GM23338 (cell line): ENCODE data around the gene FN3K. TPM values are rescaled to one million over a fixed set of nuclear protein-coding genes. Genes with fewer than 3 reads are reported as not detected.

Source experiments
- ATAC-seq: fragments of 200-7000 bp; cut with Tn5 transposase; 3 replicates; pipeline ENCODE4 v1.9.1; 2020
- DNase-seq: peaks from one replicate; pipeline ENCODE4 v3.0.0-alpha.2; 2015; ENCODE audit warnings: low spot score
- H2AFZ ChIP-seq: fragments of 200-600 bp; sonication (generic); 2 replicates; pipeline ENCODE4 v1.8.0; 2016; ENCODE audit warnings: antibody characterized with exemption, mild to moderate bottlenecking, moderate library complexity
- H3F3A ChIP-seq: fragments of 200-600 bp; sonication (generic); replicated peaks from 2 replicates; pipeline ENCODE4 v1.8.0; 2017; ENCODE audit warnings: antibody characterized with exemption, mixed run types, low read depth
- H3K27ac ChIP-seq: fragments of 200-600 bp; sonication (generic); 2 replicates; pipeline ENCODE4 v1.6.1; 2016; ENCODE audit warnings: low read depth
- H3K27me3 ChIP-seq: fragments of 200-600 bp; sonication (generic); 2 replicates; pipeline ENCODE4 v1.8.0; 2016; ENCODE audit warnings: mild to moderate bottlenecking, mixed run types, moderate library complexity; ENCODE audit not compliant: insufficient read depth
- H3K36me3 ChIP-seq: fragments of 200-600 bp; sonication (generic); 2 replicates; pipeline ENCODE4 v1.8.0; 2016; ENCODE audit warnings: mild to moderate bottlenecking; ENCODE audit not compliant: insufficient read depth
- H3K4me1 ChIP-seq: fragments of 200-600 bp; sonication (generic); 2 replicates; pipeline ENCODE4 v1.8.0; 2016; ENCODE audit warnings: mild to moderate bottlenecking, moderate library complexity; ENCODE audit not compliant: insufficient read depth
- H3K4me2 ChIP-seq: fragments of 200-600 bp; sonication (generic); 2 replicates; pipeline ENCODE4 v1.7.1; 2017; ENCODE audit warnings: mixed run types
- H3K4me3 ChIP-seq: fragments of 200-600 bp; sonication (generic); 2 replicates; pipeline ENCODE4 v1.6.1; 2016; ENCODE audit warnings: mixed run types
- H3K79me2 ChIP-seq: fragments of 200-600 bp; sonication (generic); replicated peaks from 2 replicates; pipeline ENCODE4 v1.8.0; 2017; ENCODE audit warnings: mild to moderate bottlenecking; ENCODE audit not compliant: insufficient read depth
- H3K9me2 ChIP-seq: fragments of 200-600 bp; sonication (generic); 2 replicates; pipeline ENCODE4 v1.8.0; 2017; ENCODE audit not compliant: insufficient read depth
- H4K20me1 ChIP-seq: fragments of 200-600 bp; sonication (generic); replicated peaks from 2 replicates; pipeline ENCODE4 v1.8.0; 2017; ENCODE audit warnings: mild to moderate bottlenecking; ENCODE audit not compliant: insufficient read depth
- H3K27ac Mint-ChIP-seq: 2 replicates; pipeline ENCODE4 v1.8.0; 2020; ENCODE audit warnings: inconsistent platforms, mild to moderate bottlenecking, moderate library complexity, mixed read lengths
- H3K27me3 Mint-ChIP-seq: 3 replicates; pipeline ENCODE4 v1.8.0; 2022; ENCODE audit warnings: low read depth, mild to moderate bottlenecking, moderate library complexity, mixed read lengths, inconsistent platforms; ENCODE audit not compliant: insufficient read depth, poor library complexity
- H3K36me3 Mint-ChIP-seq: 3 replicates; pipeline ENCODE4 v1.8.0; 2021; ENCODE audit warnings: low read depth, mild to moderate bottlenecking, inconsistent platforms, moderate library complexity, mixed read lengths
- H3K4me1 Mint-ChIP-seq: 3 replicates; pipeline ENCODE4 v1.8.0; 2020; ENCODE audit warnings: mild to moderate bottlenecking, inconsistent platforms, mixed read lengths
- H3K4me3 Mint-ChIP-seq: 3 replicates; pipeline ENCODE4 v1.8.0; 2021; ENCODE audit warnings: moderate library complexity, mild to moderate bottlenecking, inconsistent platforms, mixed read lengths
- H3K9me3 Mint-ChIP-seq: 3 replicates; pipeline ENCODE4 v1.8.0; 2020; ENCODE audit warnings: moderate library complexity, mild to moderate bottlenecking, inconsistent platforms, mixed read lengths
- CTCF ChIP-seq, 2 experiments: fragments of 200-600 bp in 1 of 2; sonication (generic) in 1 of 2; conservative IDR thresholded peaks; 2 replicates each; pipeline versions ENCODE4 v1.5.1 to v1.6.1; 2016 to 2017; ENCODE audit warnings: antibody characterized with exemption in 2 of 2, low read depth in 2 of 2, mild to moderate bottlenecking in 2 of 2, moderate library complexity in 1 of 2
- ETS1 ChIP-seq: IDR thresholded peaks from 2 replicates; pipeline ENCODE4 v1.6.1; 2016; ENCODE audit warnings: antibody characterized with exemption
- EZH2 ChIP-seq: fragments of 200-600 bp; sonication (generic); IDR thresholded peaks from one replicate; pipeline ENCODE4 v1.8.0; 2017; ENCODE audit warnings: antibody characterized with exemption, mild to moderate bottlenecking, low read depth; ENCODE audit not compliant: unreplicated experiment
- EZH2phosphoT487 ChIP-seq: fragments of 200-600 bp; sonication (generic); IDR thresholded peaks from one replicate; pipeline ENCODE4 v1.8.1; 2018; ENCODE audit warnings: antibody characterized with exemption; ENCODE audit not compliant: unreplicated experiment
- NANOG ChIP-seq: IDR thresholded peaks from 2 replicates; pipeline ENCODE4 v1.6.1; 2016; ENCODE audit warnings: antibody characterized with exemption, borderline replicate concordance
- POLR2AphosphoS5 ChIP-seq: IDR thresholded peaks from 2 replicates; pipeline ENCODE4 v1.6.1; 2016; ENCODE audit warnings: antibody characterized with exemption, low read depth
- REST ChIP-seq: IDR thresholded peaks from one replicate; pipeline ENCODE4 v1.6.1; 2018; ENCODE audit warnings: antibody characterized with exemption; ENCODE audit not compliant: unreplicated experiment
- ZNF114 ChIP-seq: fragments of 250-450 bp; sonication (Bioruptor Pico); IDR thresholded peaks from 2 replicates; pipeline ENCODE4 v1.5.0; 2020; ENCODE audit warnings: mild to moderate bottlenecking, moderate library complexity
- ZNF331 ChIP-seq: fragments of 250-450 bp; sonication (Bioruptor Pico); IDR thresholded peaks from 2 replicates; pipeline ENCODE4 v1.5.0; 2020; ENCODE audit warnings: low read depth, mild to moderate bottlenecking, moderate library complexity
- polyA plus RNA-seq: library from polyadenylated mRNA; unstranded; fragments of >200 nt; fragmentation: Nextera tagmentation; extraction: Ambion mirVana; gene quantifications from 2 replicates; pipeline ENCODE4 v1.2.1, GENCODE V29; 2016
- total RNA-seq: library from RNA; depleted of rRNA; stranded (reverse); fragments of >200 nt; shearing (Covaris generic); gene quantifications from 2 replicates; pipeline ENCODE4 v1.2.3, GENCODE V29; 2014

The FN3K gene
- total and polyA plus RNA-seq, 2 experiments from 2014 or later: 5.3 to 12.9 TPM

GRCh38 chr17:82750241-82750908 lies 15.0 kb downstream of the FN3K start (continued):
- TF ChIP-seq ETS1: no peak
- TF ChIP-seq ZNF331: no peak
- no peak for TF ChIP-seq ZNF114 (CRISPR knock-in tag)
- TF ChIP-seq NANOG: no peak
- TF ChIP-seq CTCF (conservative IDR thresholded peaks at IDR 0.05; ENCODE audit: low read depth in 2 of 2): no peak

GRCh38 chr17:82751171-82751570 lies 15.8 kb downstream of the FN3K start:
- peak overlapping the region; percentile 68 for H3K4me2 ChIP-seq
- peak overlapping the region; percentile 74 for H3K4me3 ChIP-seq
- no peaks in the 10 kb centered on the region for H3K9me2 ChIP-seq
- no peaks in the 10 kb centered on the region for H4K20me1 ChIP-seq
- peaks cover 2% of the 10 kb centered on the region; the same call in 1 of the 2 replicates for H3K36me3 ChIP-seq
- TF ChIP-seq REST (no peak), EZH2 (no peak), EZH2phosphoT487 (no peak), POLR2AphosphoS5 (0 out of 2 replicates have a peak, but pooled peaks have one; percentile 16), NANOG (no peak)
- Mint-ChIP-seq H3K27me3 (peaks cover 19% of the 10 kb centered on the region), H3K4me3 (peak overlapping the region; percentile 70; the same call in 2 of the 3 replicates), H3K36me3 (peaks cover 25% of the 10 kb centered on the region), H3K27ac (no peak overlapping the region), H3K4me1 (peaks cover 33% of the 10 kb centered on the region), H3K9me3 (peaks cover 12% of the 10 kb centered on the region; the same call in 2 of the 3 replicates)
- H3K27ac ChIP-seq: no peak overlapping the region
- H3K79me2 ChIP-seq: peaks cover 26% of the 10 kb centered on the region
- peaks cover 18% of the 10 kb centered on the region for H3K4me1 ChIP-seq
- 0 out of 2 replicates have a peak, but pooled peaks cover 5% of the 10 kb centered on the region for H3F3A ChIP-seq
- H3K27me3 ChIP-seq: peaks cover 17% of the 10 kb centered on the region
- no peak overlapping the region for H2AFZ ChIP-seq
- ATAC-seq: peak; percentile 5
- peak; percentile 69 for DNase-seq
